H4 (cell line): Measurements from ENCODE around the gene CRABP1. TPM values are rescaled to one million over a fixed set of nuclear protein-coding genes. Genes with fewer than 3 reads are reported as not detected.
"Not testable (repeated sequence)": the region's sequence is repeated elsewhere in the genome, so short reads cannot be mapped to it uniquely, and the experiment has no call there.

ENCODE experiments used
- DNase-seq: peaks from one replicate; pipeline ENCODE4 v3.0.0-alpha.2; 2015; ENCODE audit warnings: low spot score
- total RNA-seq: library from RNA; depleted of rRNA; stranded (reverse); fragments of >200 nt; shearing (Covaris generic); gene quantifications from 2 replicates; pipeline ENCODE4 v1.2.3, GENCODE V29; 2014

The CRABP1 gene
- total RNA-seq, 1 experiment from 2014 or later: not detected

GRCh38 chr15:78374436-78375393, 34.6 kb downstream of the CRABP1 start:
- DNase-seq: peak; percentile 82

- not testable (repeated sequence) for DNase-seq
Observed at GRCh38 chr15:78380143-78380542, 40.0 kb downstream of the CRABP1 start.

GRCh38 chr15:78382114-78382880, 42.1 kb downstream of the CRABP1 start:
- DNase-seq: no peak

- no peak for DNase-seq
Observed at GRCh38 chr15:78384651-78385050, 44.5 kb downstream of the CRABP1 start.

GRCh38 chr15:78387246-78388037, 47.3 kb downstream of the CRABP1 start:
- no peak for DNase-seq

GRCh38 chr15:78388865-78389264, 48.7 kb downstream of the CRABP1 start:
- no peak for DNase-seq

GRCh38 chr15:78389322-78389721, 49.2 kb downstream of the CRABP1 start:
- no peak for DNase-seq

GRCh38 chr15:78389738-78390137, 49.6 kb downstream of the CRABP1 start:
- DNase-seq: no peak

GRCh38 chr15:78390242-78390641, 50.1 kb downstream of the CRABP1 start:
- DNase-seq: no peak

GRCh38 chr15:78390826-78391225, 50.7 kb downstream of the CRABP1 start:
- DNase-seq: no peak

- no peak for DNase-seq
Observed at GRCh38 chr15:78391781-78392180, 51.6 kb downstream of the CRABP1 start.

- no peak for DNase-seq
Observed at GRCh38 chr15:78392430-78392829, 52.3 kb downstream of the CRABP1 start.

- DNase-seq: no peak
Observed at GRCh38 chr15:78393137-78393536, 53.0 kb downstream of the CRABP1 start.

- no peak for DNase-seq
Observed at GRCh38 chr15:78394026-78394425, 53.9 kb downstream of the CRABP1 start.

- DNase-seq: no peak
Observed at GRCh38 chr15:78394981-78395616, 54.9 kb downstream of the CRABP1 start.

GRCh38 chr15:78396186-78396814, 56.1 kb downstream of the CRABP1 start:
- no peak for DNase-seq

GRCh38 chr15:78396976-78397375, 56.8 kb downstream of the CRABP1 start:
- no peak for DNase-seq

- no peak for DNase-seq
Observed at GRCh38 chr15:78397382-78397781, 57.2 kb downstream of the CRABP1 start.
